C4-2B (cell line): Measurements from ENCODE around the gene LOXL3.

Experiments
- H3K27ac ChIP-seq: fragments of 450-650 bp; 2 replicates; pipeline ENCODE4 v1.5.1; 2017
- ZFX ChIP-seq: fragments of 450-650 bp; IDR thresholded peaks from 2 replicates; pipeline ENCODE4 v1.6.1; 2017
- TF ChIP-seq, protein P1 (sequence below): fragments of 450-650 bp; conservative IDR thresholded peaks from 2 replicates; pipeline ENCODE4 v1.5.1; 2017; ENCODE audit warnings: mild to moderate bottlenecking

LOXL3 gene

DNA sequence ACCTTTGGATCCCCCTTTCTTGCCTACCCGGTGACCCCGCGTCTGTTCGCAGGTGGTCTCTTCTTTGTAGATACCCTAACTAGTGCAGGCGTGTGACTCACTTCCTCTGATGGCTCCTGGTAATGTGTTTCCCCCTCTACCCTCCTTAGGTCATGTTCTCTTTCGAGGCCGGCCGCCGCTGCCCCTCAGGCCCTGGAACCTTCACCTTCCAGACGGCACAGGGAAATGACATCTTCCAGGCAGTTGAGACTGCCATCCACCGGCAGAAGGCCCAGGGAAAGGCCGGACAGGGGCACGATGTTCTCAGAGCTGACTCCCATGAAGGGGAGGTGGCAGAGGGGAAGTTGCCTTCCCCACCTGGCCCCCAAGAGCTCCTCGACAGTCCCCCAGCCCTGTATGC, 2.4 kb upstream of the LOXL3 start:
- TF ChIP-seq, protein P1, sequence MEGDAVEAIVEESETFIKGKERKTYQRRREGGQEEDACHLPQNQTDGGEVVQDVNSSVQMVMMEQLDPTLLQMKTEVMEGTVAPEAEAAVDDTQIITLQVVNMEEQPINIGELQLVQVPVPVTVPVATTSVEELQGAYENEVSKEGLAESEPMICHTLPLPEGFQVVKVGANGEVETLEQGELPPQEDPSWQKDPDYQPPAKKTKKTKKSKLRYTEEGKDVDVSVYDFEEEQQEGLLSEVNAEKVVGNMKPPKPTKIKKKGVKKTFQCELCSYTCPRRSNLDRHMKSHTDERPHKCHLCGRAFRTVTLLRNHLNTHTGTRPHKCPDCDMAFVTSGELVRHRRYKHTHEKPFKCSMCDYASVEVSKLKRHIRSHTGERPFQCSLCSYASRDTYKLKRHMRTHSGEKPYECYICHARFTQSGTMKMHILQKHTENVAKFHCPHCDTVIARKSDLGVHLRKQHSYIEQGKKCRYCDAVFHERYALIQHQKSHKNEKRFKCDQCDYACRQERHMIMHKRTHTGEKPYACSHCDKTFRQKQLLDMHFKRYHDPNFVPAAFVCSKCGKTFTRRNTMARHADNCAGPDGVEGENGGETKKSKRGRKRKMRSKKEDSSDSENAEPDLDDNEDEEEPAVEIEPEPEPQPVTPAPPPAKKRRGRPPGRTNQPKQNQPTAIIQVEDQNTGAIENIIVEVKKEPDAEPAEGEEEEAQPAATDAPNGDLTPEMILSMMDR, result no peak
- no peak for TF ChIP-seq ZFX
- H3K27ac ChIP-seq, result no peak overlapping the region

DNA sequence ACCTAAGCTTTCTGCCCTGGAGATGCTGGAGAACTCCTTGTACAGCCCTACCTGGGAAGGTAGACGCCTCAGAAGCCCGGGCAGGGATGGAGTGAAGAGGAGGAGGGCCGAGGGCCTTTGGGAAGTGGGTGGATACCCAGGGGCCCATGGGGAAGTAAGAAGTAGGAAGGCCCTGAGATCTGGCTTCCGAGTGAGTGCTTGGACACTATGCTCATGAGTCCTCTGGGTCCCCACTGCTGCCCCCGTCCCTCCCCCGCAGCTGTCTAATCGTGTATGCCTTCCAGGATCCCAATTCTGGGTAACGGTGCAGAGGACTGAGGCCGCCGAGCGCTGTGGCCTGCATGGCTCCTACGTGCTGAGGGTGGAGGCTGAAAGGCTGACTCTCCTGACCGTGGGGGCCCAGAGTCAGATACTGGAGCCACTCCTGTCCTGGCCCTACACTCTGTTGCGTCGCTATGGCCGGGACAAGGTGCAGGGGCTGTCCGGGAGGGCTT, 1.9 kb upstream of the LOXL3 start:
- TF ChIP-seq, protein P1, result no peak
- TF ChIP-seq ZFX, result no peak
- H3K27ac ChIP-seq, result no peak overlapping the region

DNA sequence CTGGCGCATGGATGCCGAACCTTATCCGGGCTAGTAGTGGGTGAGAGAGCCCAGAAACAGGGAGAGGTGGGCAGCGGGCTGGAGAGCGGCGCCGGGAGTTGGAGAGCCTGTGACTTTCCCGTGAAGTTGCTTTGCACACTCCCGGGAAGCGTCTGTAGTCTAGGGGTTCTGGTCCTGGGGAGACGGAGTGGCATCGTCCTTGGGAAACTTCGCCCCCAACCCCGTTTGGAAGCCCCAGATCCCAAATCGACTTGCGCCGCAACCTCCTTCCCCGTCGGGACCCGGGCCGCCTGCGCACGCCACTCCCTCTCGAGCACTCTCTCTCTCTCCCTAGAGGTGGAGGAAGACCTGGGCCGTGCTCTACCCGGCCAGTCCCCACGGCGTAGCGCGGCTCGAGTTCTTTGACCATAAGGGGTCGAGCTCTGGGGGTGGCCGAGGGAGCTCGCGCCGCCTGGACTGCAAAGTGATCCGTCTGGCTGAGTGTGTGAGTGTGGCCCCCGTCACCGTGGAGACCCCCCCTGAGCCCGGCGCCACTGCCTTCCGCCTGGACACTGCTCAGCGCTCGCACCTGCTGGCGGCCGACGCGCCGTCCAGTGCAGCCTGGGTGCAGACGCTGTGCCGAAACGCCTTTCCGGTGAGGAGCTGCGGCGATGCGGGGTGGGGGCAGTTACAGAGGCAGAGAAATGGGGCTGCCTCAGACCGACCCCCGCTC, 1.2 kb upstream of the LOXL3 start:
- TF ChIP-seq, protein P1, result no peak
- TF ChIP-seq ZFX, result no peak
- H3K27ac ChIP-seq, result no peak overlapping the region

DNA sequence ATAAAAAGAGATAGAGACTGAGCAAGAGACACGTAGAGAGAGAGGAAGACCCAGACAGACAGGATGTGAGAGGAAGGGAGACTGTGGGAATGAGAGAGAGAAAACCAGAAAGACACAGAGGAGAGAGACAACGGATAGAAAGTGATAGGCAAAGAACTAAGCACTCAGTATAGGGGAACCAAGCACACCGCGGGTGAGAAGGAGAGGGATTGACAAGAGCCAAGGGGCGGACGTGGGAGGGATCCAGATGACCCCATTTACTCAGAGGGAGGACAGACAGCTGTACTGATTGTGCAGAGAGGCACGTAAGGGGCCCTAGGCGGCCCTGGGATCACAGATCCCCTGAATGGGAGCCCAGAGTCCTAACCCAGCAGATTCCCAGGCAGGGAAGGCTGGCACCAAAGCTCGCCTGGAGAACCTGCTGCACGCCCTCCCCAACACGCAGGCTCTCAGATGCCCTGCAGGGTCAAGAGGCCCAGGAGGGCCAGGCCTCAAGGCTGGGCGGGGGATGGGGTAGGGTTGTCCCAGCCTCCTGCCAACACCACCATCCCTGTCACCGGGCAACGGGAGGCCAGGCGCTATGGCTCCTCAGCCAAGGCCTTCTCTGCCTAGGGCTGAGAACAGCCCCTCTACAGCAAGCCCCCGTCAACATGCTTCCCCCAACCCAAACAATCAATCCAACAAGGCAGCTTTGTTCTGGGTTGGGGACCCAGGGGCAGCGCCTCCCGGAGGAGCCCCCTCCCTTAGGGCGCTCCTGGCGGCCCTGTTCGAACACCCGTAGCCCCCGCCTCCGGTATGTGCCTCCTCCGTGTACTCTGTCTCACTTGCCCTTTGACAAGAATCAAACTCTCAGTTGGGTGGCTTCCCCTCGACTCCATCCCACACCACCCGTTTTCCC, 579 bp downstream of the LOXL3 start:
- H3K27ac ChIP-seq, result no peak overlapping the region

DNA sequence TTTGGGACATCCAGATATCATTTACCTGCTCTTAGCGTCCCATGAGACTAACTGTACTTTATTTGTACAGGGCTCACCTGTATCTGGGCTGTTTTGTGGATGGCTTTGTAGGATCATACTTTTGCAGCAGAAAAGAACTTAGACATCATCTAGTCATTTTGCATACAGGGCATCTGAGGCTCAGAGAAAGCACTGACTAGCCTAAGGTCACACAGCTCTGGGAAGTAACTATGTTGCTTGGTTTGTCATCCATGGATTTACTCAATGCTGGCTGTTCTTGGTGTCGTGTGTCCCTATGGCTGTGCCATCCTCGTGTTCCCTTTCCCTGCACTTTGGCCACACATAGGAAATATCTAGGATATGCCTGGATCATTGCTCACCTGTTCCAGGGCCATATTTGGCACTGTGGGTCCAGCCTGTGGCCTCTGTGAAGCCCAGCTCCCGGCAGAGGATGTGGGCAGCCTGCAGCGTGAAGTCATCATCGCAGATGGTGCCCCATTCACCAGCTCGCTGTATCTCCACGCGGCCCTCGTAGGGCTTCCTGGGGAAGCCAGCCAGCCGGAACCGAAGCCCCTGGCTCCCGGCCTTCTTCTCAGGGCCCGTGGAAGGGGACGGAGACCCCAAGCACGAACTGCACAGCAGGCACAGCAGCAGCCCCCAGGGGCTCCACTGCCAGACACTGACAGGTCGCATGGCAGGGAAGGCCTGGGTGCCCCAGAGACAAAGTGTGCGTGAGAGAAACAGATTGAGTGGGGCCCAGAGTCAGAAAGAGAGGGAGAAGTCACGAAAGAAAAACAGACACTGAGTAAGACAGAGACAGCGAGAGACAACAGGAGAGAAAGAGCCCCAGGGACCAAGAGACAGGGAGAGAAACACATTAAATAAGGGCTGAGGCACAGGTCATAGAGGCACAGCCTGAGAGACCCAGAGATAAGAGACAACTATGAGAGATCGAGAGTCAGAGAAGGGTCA, 1.5 kb downstream of the LOXL3 start:
- TF ChIP-seq ZFX, result no peak
- TF ChIP-seq, protein P1, result no peak
- H3K27ac ChIP-seq, result no peak overlapping the region

More for the DNA sequence above, 579 bp downstream of the LOXL3 start:
- no peak for TF ChIP-seq ZFX
- TF ChIP-seq, protein P1, result no peak

DNA sequence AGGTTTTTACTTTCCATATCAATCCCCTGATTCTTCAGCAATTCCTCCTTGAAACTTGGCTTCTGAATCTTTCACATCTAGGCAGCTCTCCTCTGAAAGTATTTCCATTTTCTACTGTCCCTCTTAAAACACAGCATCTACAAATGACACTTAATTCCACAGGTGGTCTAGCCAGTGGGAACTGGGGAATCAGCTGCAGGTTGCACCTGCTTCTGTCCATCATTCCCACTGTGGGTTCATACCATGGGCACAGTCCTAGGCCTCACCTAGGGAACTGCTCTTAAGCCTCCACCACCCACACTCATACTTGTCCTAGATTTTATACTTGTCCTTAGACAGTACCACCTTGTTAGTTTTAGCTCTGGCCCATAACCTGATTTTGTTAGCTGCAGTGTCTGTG, 2.2 kb downstream of the LOXL3 start:
- no peak overlapping the region for H3K27ac ChIP-seq
- no peak for TF ChIP-seq ZFX
- TF ChIP-seq, protein P1, result no peak
